ENCODE measurements around the gene LRRC36.
"Not testable (repeated sequence)": the region's sequence is repeated elsewhere in the genome, so short reads cannot be mapped to it uniquely, and the experiment has no call there.

LRRC36 gene

GRCh38 chr16:67341250-67341649, 14.6 kb downstream of the LRRC36 start:
- no peak for TF ChIP-seq CTCF (conservative IDR thresholded peaks at IDR 0.05; ENCODE audit: control insufficient read depth, insufficient read depth, low read depth, low read length)
- DNase-seq (ENCODE audit: low read depth) = no peak
- H3K4me3 ChIP-seq (ENCODE audit: control insufficient read depth, low read depth, low read length) = no peak overlapping the region

GRCh38 chr16:67342616-67343015, 16.0 kb downstream of the LRRC36 start:
- no peak for DNase-seq (ENCODE audit: low read depth)
- no peak for TF ChIP-seq CTCF (conservative IDR thresholded peaks at IDR 0.05; ENCODE audit: control insufficient read depth, insufficient read depth, low read depth, low read length)
- no peak overlapping the region for H3K4me3 ChIP-seq (ENCODE audit: control insufficient read depth, low read depth, low read length)

GRCh38 chr16:67345401-67345800, 18.8 kb downstream of the LRRC36 start:
- H3K4me3 ChIP-seq (ENCODE audit: control insufficient read depth, low read depth, low read length) = no peak overlapping the region
- TF ChIP-seq CTCF (conservative IDR thresholded peaks at IDR 0.05; ENCODE audit: control insufficient read depth, insufficient read depth, low read depth, low read length) = no peak
- DNase-seq (ENCODE audit: low read depth) = no peak

GRCh38 chr16:67346341-67346740, 19.7 kb downstream of the LRRC36 start:
- no peak for TF ChIP-seq CTCF (conservative IDR thresholded peaks at IDR 0.05; ENCODE audit: control insufficient read depth, insufficient read depth, low read depth, low read length)
- no peak for DNase-seq (ENCODE audit: low read depth)
- no peak overlapping the region for H3K4me3 ChIP-seq (ENCODE audit: control insufficient read depth, low read depth, low read length)

- peak; percentile 46 for DNase-seq (ENCODE audit: low read depth)
- peak; percentile 61 for TF ChIP-seq CTCF (conservative IDR thresholded peaks at IDR 0.05; ENCODE audit: control insufficient read depth, insufficient read depth, low read depth, low read length)
- H3K4me3 ChIP-seq (ENCODE audit: control insufficient read depth, low read depth, low read length) = no peak overlapping the region
Measured at GRCh38 chr16:67349172-67349571, 22.6 kb downstream of the LRRC36 start.

- DNase-seq (ENCODE audit: low read depth) = no peak
- no peak overlapping the region for H3K4me3 ChIP-seq (ENCODE audit: control insufficient read depth, low read depth, low read length)
- no peak for TF ChIP-seq CTCF (conservative IDR thresholded peaks at IDR 0.05; ENCODE audit: control insufficient read depth, insufficient read depth, low read depth, low read length)
Measured at GRCh38 chr16:67350324-67350723, 23.7 kb downstream of the LRRC36 start.

- DNase-seq (ENCODE audit: low read depth); H3K4me3 ChIP-seq (ENCODE audit: control insufficient read depth, low read depth, low read length): not testable (repeated sequence)
Measured at GRCh38 chr16:67352463-67352862, 25.8 kb downstream of the LRRC36 start.
